Vagina (tissue), 2 donors: ENCODE measurements around the gene CNTNAP5. TPM values are rescaled to one million over a fixed set of nuclear protein-coding genes. Genes with fewer than 3 reads are reported as not detected.

Source experiments
- DNase-seq, 2 donors: peaks; one replicate each; pipeline ENCODE4 v3.0.0-alpha.2; 2017; ENCODE audit errors: extremely low spot score in 2 of 2
- H3K27ac ChIP-seq: fragments of 200-600 bp; sonication (generic); one replicate; pipeline ENCODE4 v1.5.1; 2019
- H3K27me3 ChIP-seq: fragments of 200-600 bp; sonication (generic); one replicate; pipeline ENCODE4 v1.5.1; 2019
- H3K36me3 ChIP-seq, 2 donors: fragments of 200-600 bp; sonication (generic); one replicate each; pipeline ENCODE4 v1.5.1; 2017 to 2019
- H3K4me1 ChIP-seq: fragments of 200-600 bp; sonication (generic); one replicate; pipeline ENCODE4 v1.5.1; 2019
- H3K4me3 ChIP-seq, 2 donors: fragments of 200-600 bp; sonication (generic); 1 replicate in 1 of 2; 2 replicates in 1 of 2; pipeline ENCODE4 v1.5.1; 2016 to 2019
- H3K9me3 ChIP-seq: fragments of 200-600 bp; sonication (generic); one replicate; pipeline ENCODE4 v1.5.1; 2019
- CTCF ChIP-seq, 3 experiments: fragments of 450-650 bp in 2 of 3; fragments of 200-600 bp in 1 of 3; sonication (generic) in 1 of 3; IDR thresholded peaks; one replicate each; pipeline ENCODE4 v1.5.1; 2017 to 2019; ENCODE audit warnings: antibody characterized with exemption in 3 of 3, mild to moderate bottlenecking in 2 of 3, moderate library complexity in 2 of 3
- POLR2A ChIP-seq, 2 donors: fragments of 450-650 bp; IDR thresholded peaks; one replicate each; pipeline ENCODE4 v1.6.1; 2017; ENCODE audit warnings: antibody characterized with exemption in 2 of 2, mild to moderate bottlenecking in 2 of 2, moderate library complexity in 2 of 2
- POLR2AphosphoS5 ChIP-seq, 2 donors: sonication (generic); formaldehyde crosslinking; IDR thresholded peaks; one replicate each; pipeline ENCODE4 v1.9.0; 2017; ENCODE audit warnings: antibody characterized with exemption in 2 of 2, mild to moderate bottlenecking in 2 of 2, low read depth in 1 of 2; ENCODE audit not compliant: insufficient read depth in 1 of 2
- intact Hi-C: fragments of 100-400 bp; cut with DNase I; formaldehyde crosslinking; loops from one replicate; pipeline ENCODE4 v1.15.1; 2023
- total RNA-seq: library from RNA; depleted of rRNA; stranded (reverse); fragments of >200 nt; gene quantifications from one replicate; pipeline ENCODE4 v1.2.3, GENCODE V29; 2016

CNTNAP5 gene
- total RNA-seq, 1 donor from 2014 or later = not detected

GRCh38 chr2:124092651-124093050, 67.6 kb downstream of the CNTNAP5 start:
- H3K4me3 ChIP-seq = no peak overlapping the region
- DNase-seq = no peak
- H3K36me3 ChIP-seq = no peaks in the 10 kb centered on the region
- H3K27ac ChIP-seq = no peak overlapping the region
- no peaks in the 10 kb centered on the region for H3K4me1 ChIP-seq
- H3K27me3 ChIP-seq = no peaks in the 10 kb centered on the region
- TF ChIP-seq CTCF (IDR thresholded peaks at IDR 0.05) = no peak
- H3K9me3 ChIP-seq = no peaks in the 10 kb centered on the region
- intact Hi-C loops = no loop called here

- no peak for TF ChIP-seq POLR2AphosphoS5 (IDR thresholded peaks at IDR 0.05; ENCODE audit: insufficient read depth in 1 of 2, low read depth in 1 of 2)
- TF ChIP-seq POLR2A (IDR thresholded peaks at IDR 0.05) = no peak
- TF ChIP-seq CTCF (IDR thresholded peaks at IDR 0.05) = no peak
- H3K27ac ChIP-seq = no peak overlapping the region
- H3K4me3 ChIP-seq = no peak overlapping the region
- H3K36me3 ChIP-seq = no peaks in the 10 kb centered on the region
- no peaks in the 10 kb centered on the region for H3K9me3 ChIP-seq
- no peaks in the 10 kb centered on the region for H3K27me3 ChIP-seq
- H3K4me1 ChIP-seq = no peaks in the 10 kb centered on the region
- intact Hi-C loops = no loop called here
- no peak for DNase-seq
These were observed 79.8 kb downstream of the CNTNAP5 start for GRCh38 chr2:124104914-124105313.

- no peak for DNase-seq
- H3K4me1 ChIP-seq = no peaks in the 10 kb centered on the region
- TF ChIP-seq POLR2A (IDR thresholded peaks at IDR 0.05) (no peak), CTCF (IDR thresholded peaks at IDR 0.05) (no peak)
- no peak overlapping the region for H3K4me3 ChIP-seq
- no peaks in the 10 kb centered on the region for H3K9me3 ChIP-seq
- no peaks in the 10 kb centered on the region for H3K27me3 ChIP-seq
- H3K27ac ChIP-seq = no peak overlapping the region
- intact Hi-C loops = no loop called here
- no peaks in the 10 kb centered on the region for H3K36me3 ChIP-seq
These were observed 87.1 kb downstream of the CNTNAP5 start for GRCh38 chr2:124112206-124112605.

- Histone ChIP-seq H3K27me3 (no peaks in the 10 kb centered on the region), H3K9me3 (no peaks in the 10 kb centered on the region), H3K4me1 (no peaks in the 10 kb centered on the region), H3K27ac (no peak overlapping the region), H3K4me3 (no peak overlapping the region), H3K36me3 (no peaks in the 10 kb centered on the region)
- no peak for DNase-seq
- intact Hi-C loops = no loop called here
- TF ChIP-seq CTCF (IDR thresholded peaks at IDR 0.05) (no peak), POLR2A (IDR thresholded peaks at IDR 0.05) (no peak), POLR2AphosphoS5 (IDR thresholded peaks at IDR 0.05; ENCODE audit: insufficient read depth in 1 of 2, low read depth in 1 of 2) (no peak)
These were observed 87.9 kb downstream of the CNTNAP5 start for GRCh38 chr2:124112966-124113365.

- Histone ChIP-seq H3K4me3 (no peak overlapping the region), H3K4me1 (no peaks in the 10 kb centered on the region), H3K27me3 (no peaks in the 10 kb centered on the region), H3K9me3 (no peaks in the 10 kb centered on the region), H3K36me3 (no peaks in the 10 kb centered on the region), H3K27ac (no peak overlapping the region)
- intact Hi-C loops = no loop called here
- DNase-seq = no peak
- TF ChIP-seq CTCF (IDR thresholded peaks at IDR 0.05) = no peak
- no peak for TF ChIP-seq POLR2AphosphoS5 (IDR thresholded peaks at IDR 0.05; ENCODE audit: insufficient read depth in 1 of 2, low read depth in 1 of 2)
- no peak for TF ChIP-seq POLR2A (IDR thresholded peaks at IDR 0.05)
These were observed 95.2 kb downstream of the CNTNAP5 start for GRCh38 chr2:124120246-124120645.
